GM12874 (cell line): ENCODE data around the gene ETV7.

Experiments
- TF ChIP-seq, protein P1 (sequence below): IDR thresholded peaks from 2 replicates; pipeline ENCODE4 v1.5.1; 2011; ENCODE audit warnings: low read depth, mild to moderate bottlenecking, control low read depth, low read length, moderate library complexity; ENCODE audit not compliant: insufficient read depth

Gene ETV7

DNA sequence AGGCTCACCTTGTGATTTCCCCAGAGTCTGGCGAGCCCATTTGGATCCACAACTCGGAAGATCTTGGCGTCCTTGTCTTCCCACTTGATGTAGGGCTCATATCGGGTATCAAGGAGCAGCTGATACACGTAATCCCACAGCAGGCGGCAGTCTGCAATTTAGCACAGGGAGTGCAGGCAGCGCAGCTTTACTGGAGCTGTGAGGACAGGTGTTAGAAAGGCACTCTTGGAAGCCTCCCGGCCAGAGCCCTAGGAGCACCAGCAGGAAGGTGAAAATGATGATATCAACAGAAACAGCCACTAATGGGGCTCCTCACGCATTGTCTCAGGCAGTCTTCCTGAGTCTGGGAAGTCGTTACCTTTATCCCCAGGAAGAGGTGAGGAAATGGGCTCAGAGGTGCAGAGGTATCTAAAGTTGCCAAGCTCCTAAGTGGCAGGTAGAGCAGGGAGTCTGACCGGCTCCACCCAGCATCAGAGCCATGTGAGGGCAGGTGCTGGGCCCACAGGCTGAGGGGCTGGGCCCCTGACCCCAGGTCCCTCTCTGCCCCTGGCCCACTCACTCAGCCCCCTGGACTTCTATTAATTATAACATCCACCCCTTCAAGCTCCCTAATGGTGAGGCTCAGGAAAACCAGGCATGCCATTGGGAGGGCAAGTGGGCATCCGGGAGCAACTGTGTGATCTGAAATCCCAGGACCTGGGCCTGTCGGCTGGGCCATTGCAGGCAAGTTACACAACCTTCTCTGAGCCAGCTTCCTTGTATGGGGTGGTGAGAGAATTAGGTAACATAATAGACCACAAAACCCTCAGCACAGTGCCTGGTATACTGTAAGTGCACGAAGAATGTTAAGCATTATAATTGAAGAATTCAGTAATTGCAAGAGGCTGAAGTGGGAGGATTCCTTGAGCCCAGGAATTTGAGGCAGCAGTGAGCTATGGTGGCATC lies 18.3 kb downstream of the ETV7 start:
- TF ChIP-seq, protein P1, sequence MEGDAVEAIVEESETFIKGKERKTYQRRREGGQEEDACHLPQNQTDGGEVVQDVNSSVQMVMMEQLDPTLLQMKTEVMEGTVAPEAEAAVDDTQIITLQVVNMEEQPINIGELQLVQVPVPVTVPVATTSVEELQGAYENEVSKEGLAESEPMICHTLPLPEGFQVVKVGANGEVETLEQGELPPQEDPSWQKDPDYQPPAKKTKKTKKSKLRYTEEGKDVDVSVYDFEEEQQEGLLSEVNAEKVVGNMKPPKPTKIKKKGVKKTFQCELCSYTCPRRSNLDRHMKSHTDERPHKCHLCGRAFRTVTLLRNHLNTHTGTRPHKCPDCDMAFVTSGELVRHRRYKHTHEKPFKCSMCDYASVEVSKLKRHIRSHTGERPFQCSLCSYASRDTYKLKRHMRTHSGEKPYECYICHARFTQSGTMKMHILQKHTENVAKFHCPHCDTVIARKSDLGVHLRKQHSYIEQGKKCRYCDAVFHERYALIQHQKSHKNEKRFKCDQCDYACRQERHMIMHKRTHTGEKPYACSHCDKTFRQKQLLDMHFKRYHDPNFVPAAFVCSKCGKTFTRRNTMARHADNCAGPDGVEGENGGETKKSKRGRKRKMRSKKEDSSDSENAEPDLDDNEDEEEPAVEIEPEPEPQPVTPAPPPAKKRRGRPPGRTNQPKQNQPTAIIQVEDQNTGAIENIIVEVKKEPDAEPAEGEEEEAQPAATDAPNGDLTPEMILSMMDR: no peak

DNA sequence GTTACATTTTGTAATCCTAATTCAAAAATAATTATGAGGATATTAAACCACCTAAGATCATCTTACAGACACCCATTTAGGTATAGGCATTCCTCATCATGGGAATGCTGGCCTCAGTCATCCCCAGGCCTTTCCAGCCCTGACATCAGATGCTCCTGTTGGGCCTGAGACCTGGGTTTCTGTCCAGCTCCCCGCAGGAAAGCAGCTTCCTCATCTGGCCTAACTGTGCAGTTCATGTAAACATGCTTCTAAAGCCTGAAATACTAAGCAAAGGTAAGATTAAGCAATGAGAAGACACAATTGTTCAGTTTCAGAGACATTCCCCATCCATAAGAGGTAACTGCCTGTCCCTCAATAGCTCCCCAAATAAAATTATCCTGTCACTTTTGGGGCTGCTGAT lies 19.0 kb downstream of the ETV7 start:
- TF ChIP-seq, protein P1: no peak

DNA sequence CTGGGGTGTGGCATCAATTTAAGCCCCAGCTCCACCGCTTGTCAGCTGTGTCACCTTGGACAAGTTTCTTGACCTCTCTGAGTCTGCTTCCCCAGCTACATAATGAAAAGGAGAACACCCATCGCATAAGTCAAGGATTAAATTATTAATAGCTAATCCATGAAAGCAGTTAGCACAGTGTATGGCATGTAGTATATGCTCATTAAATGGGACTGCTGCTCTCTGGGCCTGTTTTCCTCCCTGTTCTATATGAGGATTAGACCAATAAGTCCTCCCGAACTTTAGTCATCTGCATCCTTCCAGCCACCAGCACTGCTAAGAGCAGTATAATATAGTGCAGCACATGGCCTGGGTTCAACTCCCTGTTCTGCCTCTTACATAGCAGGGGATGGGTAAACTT lies 19.7 kb downstream of the ETV7 start:
- TF ChIP-seq, protein P1: no peak

DNA sequence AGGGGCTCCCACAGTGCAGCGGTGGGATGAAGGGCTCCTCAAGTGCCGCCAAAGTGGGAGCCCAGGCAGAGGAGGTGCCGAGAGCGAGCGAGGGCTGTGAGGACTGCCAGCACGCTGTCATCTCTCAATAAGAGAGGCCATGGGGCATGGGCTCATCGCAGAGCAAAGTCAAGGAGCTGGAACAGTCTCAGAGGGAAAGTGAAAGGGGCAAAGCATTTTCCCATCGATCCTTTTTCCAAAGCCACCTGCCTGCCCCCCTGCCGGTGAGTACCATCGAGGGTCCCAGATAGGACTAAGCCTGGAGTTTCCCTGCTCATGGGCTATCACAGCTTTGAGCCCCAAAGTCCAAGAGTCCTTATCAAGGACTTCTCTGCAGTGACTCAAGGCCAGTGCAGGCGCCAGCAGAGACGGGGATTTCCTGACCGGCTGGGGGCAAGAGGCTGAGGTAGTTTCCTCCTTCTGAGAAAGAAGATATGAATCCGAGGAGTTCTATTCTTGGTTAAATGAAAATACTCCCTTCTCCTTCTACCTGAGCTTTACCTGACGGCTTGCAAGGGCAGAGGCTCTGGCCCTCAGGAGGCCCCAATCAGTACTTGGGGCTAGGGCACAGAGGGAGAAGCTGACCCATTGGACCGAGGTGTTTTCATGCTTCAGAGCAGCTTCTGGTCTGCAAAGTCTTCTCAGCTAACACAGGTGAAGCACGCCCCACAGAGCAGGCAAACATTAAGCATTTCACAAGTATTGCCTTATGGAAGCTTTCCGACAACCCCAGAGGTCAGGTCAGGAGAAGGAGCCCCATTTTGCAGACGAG lies 22.6 kb downstream of the ETV7 start:
- TF ChIP-seq, protein P1: no peak

DNA sequence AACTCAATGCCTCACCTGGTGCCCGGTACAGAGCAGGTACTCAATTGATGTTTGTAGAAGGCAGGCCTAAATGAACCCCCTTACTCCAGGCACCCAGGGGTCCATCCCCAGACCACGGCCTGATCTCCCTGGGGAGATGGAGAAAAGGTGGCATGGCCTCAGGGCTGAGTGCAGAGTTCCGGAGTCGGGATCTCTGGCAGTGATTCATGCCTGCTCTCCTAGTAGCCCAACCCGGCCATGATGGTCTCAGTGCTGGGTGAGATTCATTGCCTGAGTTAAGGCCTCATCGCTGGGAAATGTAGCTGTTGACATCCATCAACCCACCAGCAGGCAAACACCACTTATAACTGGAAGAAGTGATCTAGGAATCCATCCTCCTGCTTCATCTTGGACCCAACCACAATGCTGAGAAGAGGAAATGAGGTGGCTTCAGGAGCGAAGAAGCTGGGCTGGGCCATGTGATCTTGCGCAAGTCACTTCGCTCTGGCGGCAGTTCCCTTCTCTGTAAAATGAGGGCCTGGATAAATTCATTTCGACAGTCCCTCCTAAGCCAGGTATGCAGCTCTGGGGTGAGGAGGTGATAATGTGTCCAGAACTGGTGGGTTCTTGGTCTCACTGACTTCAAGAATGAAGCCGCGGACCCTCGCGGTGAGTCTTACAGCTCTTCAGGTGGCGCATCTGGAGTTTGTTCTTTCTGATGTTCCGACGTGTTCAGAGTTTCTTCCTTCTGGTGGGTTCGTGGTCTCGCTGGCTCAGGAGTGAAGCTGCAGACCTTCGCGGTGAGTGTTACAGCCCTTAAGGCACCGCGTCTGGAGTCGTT lies 24.7 kb downstream of the ETV7 start:
- TF ChIP-seq, protein P1: no peak

DNA sequence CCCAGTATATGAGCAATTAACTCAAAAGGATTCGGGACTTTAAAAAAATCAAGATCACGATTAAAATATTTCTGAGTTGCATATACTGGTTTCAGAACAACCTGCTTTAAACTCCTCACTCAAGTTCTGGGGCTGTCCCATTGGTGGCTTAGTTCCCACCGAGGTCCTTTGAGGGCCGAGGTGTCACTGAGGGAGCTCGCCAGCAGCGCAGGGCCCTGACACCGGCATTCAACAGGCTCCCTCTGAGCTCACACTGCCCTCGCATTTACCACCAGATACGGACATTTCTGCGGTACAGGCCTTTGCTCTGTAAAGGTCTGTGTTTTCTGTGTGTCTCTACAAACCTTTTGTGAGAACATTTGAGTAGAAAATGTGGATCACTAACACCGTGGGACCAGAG lies 26.4 kb downstream of the ETV7 start:
- TF ChIP-seq, protein P1: no peak
